ENCODE results near the gene NARS2.
"Not testable (repeated sequence)": the region's sequence is repeated elsewhere in the genome, so short reads cannot be mapped to it uniquely, and the experiment has no call there.

Gene NARS2

GRCh38 chr11:78492973-78493372 is 81.7 kb downstream of the NARS2 start:
- no peak for DNase-seq (ENCODE audit: low read depth in 2 of 2)

- DNase-seq (ENCODE audit: low read depth in 2 of 2): no peak
Measured at GRCh38 chr11:78489184-78489583, 85.5 kb downstream of the NARS2 start.

- DNase-seq (ENCODE audit: low read depth in 2 of 2): no peak
Measured at GRCh38 chr11:78478536-78478935, 96.1 kb downstream of the NARS2 start.

- no peak for DNase-seq (ENCODE audit: low read depth in 2 of 2)
Measured at GRCh38 chr11:78476066-78476465, 98.6 kb downstream of the NARS2 start.

GRCh38 chr11:78474451-78474850 is 100.2 kb downstream of the NARS2 start:
- DNase-seq (ENCODE audit: low read depth in 2 of 2): no peak

- DNase-seq (ENCODE audit: low read depth in 2 of 2): no peak
Measured at GRCh38 chr11:78472905-78473304, 101.8 kb downstream of the NARS2 start.

GRCh38 chr11:78472382-78472781 is 102.3 kb downstream of the NARS2 start:
- DNase-seq (ENCODE audit: low read depth in 2 of 2): no peak

- DNase-seq (ENCODE audit: low read depth in 2 of 2): no peak
Measured at GRCh38 chr11:78470861-78471442, 103.7 kb downstream of the NARS2 start.

GRCh38 chr11:78469896-78470295 is 104.8 kb downstream of the NARS2 start:
- no peak for DNase-seq (ENCODE audit: low read depth in 2 of 2)

- no peak for DNase-seq (ENCODE audit: low read depth in 2 of 2)
Measured at GRCh38 chr11:78467931-78468330, 106.7 kb downstream of the NARS2 start.

GRCh38 chr11:78467370-78467769 is 107.3 kb downstream of the NARS2 start:
- no peak for DNase-seq (ENCODE audit: low read depth in 2 of 2)

- DNase-seq (ENCODE audit: low read depth in 2 of 2): no peak
Measured at GRCh38 chr11:78465169-78465942, 109.3 kb downstream of the NARS2 start.

- not testable (repeated sequence) for DNase-seq (ENCODE audit: low read depth in 2 of 2)
Measured at GRCh38 chr11:78464787-78465168, 109.9 kb downstream of the NARS2 start.

- no peak for DNase-seq (ENCODE audit: low read depth in 2 of 2)
Measured at GRCh38 chr11:78460471-78460870, 114.2 kb downstream of the NARS2 start.

GRCh38 chr11:78459738-78460137 is 114.9 kb downstream of the NARS2 start:
- no peak for DNase-seq (ENCODE audit: low read depth in 2 of 2)

GRCh38 chr11:78457448-78457847 is 117.2 kb downstream of the NARS2 start:
- no peak for DNase-seq (ENCODE audit: low read depth in 2 of 2)

GRCh38 chr11:78453140-78453935 is 121.3 kb downstream of the NARS2 start:
- no peak for DNase-seq (ENCODE audit: low read depth in 2 of 2)

- DNase-seq (ENCODE audit: low read depth in 2 of 2): no peak
Measured at GRCh38 chr11:78451371-78452150, 123.1 kb downstream of the NARS2 start.

GRCh38 chr11:78450866-78451265 is 123.8 kb downstream of the NARS2 start:
- no peak for DNase-seq (ENCODE audit: low read depth in 2 of 2)

GRCh38 chr11:78449866-78450265 is 124.8 kb downstream of the NARS2 start:
- no peak for DNase-seq (ENCODE audit: low read depth in 2 of 2)

GRCh38 chr11:78446210-78446609 is 128.5 kb downstream of the NARS2 start:
- no peak for DNase-seq (ENCODE audit: low read depth in 2 of 2)

GRCh38 chr11:78444726-78445125 is 129.9 kb downstream of the NARS2 start:
- no peak for DNase-seq (ENCODE audit: low read depth in 2 of 2)
